Kidney glomerular epithelial cell (primary cell): Measurements from ENCODE around the gene C16orf86.
"Not testable (repeated sequence)": the region's sequence is repeated elsewhere in the genome, so short reads cannot be mapped to it uniquely, and the experiment has no call there.

Experiments used
- DNase-seq: peaks from one replicate; lab custom pipeline; 2025; lab: John Stamatoyannopoulos, UW

The C16orf86 gene

DNA sequence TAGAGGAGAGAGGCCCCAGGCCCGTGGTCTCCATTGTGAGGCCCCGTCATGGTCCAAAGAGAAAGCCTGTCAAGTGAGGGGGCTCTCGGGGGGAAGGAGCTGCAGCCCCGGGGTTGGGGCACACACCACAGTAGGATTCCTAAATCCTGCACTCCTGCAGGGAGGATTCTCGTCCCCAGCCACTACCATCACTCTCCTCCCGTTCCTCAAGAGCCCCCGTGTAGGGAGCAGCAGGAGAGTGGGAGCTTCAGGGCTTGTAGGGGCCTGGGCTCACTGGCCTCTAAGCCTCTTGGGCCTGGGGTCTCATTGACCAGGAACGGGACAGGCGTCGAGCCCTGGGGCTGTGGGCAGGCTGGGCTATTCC, 821 bp downstream of the C16orf86 start:
- DNase-seq: no peak

DNA sequence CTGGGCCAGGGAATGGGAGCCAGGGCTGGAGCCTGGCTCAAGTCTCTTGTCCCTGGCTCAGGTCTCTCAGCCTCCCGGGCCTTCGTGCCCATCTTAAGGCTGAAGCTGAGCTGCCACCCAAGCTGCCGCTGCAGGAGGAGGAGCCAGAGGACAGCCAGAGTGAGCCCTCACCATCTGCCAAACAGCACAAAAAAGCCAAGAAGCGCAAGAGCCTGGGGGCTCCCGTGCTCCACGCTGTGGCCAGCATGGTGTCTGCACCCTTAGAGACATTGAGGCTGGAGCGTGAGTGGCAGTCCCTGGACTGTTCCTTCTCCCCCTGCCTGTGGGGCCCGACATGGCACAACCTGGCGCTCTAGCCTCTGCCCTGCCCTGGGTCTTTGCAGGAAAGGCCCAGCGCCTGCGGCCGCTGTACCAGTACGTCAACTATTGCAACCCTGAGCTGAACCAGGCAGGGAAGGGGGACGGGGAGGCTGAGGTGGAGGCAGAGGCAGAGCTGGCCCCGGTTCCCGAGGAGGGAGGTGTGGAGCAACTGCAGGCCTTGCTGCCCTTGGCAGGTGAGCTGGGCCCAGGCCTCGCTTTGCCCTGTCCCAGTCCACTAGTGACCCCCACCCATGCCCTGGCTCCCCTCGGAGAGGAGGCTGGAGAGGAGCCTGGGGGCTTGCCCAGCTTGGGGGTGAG, 1.3 kb downstream of the C16orf86 start:
- DNase-seq: peak; percentile 89

DNA sequence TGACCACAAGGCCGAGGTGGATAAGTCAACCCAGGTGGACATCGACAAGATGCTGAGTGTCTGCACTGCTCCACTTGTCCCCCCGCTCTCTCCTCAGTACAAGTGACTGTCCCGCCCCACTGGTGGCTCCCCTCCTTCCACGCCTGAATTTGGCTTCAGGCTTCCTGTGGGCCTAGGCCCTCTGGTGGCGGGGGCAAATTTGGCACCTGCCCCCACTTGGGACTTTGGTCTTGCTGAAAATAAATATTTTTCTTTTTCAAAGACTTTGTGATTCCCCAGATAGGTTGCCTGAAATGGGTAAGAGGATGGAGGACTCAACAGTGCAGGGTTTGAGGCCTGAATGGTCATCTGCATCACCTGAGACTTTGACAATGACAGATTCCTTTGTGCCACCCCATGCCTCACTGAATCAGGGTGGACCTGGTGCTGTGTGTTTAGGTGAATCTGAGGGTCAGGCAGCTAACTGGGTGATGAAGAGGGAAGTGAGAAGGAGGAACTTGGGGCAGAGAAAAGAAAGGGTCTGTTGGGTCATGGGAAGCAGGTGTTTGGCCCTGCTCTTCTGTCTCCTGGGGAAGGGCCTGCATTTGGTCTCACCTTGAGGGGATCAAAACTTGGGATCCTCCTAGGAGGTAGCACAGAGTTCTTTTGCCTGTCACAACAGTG, 2.0 kb downstream of the C16orf86 start:
- no peak for DNase-seq

- no peak for DNase-seq
Observed at GRCh38 chr16:67669499-67670101, 3.0 kb downstream of the C16orf86 start.

- no peak for DNase-seq
Observed at GRCh38 chr16:67672306-67672705, 5.7 kb downstream of the C16orf86 start.

GRCh38 chr16:67672739-67673662, 6.4 kb downstream of the C16orf86 start:
- peak; percentile 43 for DNase-seq

DNA sequence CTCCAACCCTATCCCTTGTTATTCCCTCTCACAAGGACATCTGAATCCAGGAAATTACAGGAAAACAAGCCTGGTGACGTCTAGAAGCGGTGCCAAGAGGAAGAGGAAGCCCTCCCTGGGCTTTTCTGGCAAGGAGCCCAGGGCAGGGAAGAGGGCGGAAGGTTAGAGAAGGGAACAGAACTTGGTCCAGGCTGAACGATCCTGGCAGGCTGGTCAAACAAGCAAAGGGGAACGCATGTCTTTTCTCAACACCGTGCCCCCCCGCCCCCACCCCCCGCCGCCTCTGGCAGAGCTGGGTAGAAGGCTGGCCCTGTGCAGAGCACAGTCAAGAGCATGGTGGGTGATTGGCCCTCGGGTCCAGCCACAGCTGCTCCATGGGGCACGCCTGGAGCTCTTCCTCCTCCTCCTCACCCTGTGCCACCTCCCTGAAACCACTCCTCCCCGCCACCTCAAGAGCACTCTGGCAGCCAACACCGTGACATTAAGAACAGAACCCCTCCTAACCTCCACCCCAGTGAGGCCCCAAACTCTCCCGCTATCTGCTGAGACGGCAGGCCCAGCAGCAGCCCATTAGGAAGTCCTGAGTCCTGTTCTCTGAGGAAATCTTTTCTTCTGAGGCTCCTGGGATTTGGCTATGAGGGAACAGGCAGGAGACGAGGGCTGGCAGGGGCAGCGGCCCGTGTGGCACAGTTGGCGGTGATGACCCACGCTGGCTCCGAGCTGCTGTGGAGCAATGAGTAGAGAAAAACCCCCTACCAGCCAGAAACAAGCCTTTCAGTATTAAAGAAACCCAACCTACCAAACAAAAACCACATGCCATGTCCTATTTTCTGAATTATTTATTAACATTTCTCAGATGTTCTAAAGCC, 7.3 kb downstream of the C16orf86 start:
- DNase-seq: no peak

GRCh38 chr16:67674851-67675578, 8.4 kb downstream of the C16orf86 start:
- no peak for DNase-seq

- DNase-seq: no peak
Observed at GRCh38 chr16:67675579-67675935, 8.9 kb downstream of the C16orf86 start.

DNA sequence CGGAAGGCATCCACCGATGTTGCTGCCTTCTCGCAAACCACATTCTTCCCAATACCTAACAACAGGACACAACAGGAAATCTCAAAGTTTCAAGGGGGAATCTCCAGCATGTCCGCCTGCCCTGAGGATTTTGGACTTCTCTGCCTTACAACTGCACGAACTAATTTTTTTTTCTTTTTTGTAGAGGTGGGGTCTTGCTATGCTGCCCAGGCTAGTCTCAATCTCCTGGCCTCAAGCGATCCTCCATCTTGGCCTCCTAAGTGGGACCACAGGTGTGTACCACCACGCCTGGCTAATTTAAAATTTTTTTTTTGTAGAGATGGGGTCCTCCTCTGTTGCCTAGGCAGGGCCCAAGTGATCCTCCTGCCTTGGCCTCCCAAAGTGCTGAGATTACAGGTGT, 9.4 kb downstream of the C16orf86 start:
- no peak for DNase-seq

DNA sequence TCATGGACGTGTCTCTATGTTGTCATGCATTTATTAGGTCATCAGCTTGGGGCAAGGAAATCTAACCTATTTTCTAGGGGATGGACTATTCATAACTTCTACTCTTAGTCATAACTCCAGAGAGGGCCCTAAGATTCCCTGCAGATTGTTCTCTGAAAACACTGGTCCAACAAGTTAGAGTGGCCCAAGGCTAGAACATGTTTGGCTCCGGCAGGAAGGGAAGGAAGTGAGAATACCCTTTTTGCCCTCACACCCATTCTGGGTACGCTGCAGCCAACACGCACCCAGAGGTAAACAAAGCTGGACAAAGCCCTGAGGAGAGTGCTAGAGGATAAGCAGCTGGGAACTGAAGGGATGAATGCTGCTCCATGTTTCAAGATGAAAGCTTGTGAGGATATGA, 9.9 kb downstream of the C16orf86 start:
- no peak for DNase-seq

GRCh38 chr16:67676939-67677338, 10.3 kb downstream of the C16orf86 start:
- no peak for DNase-seq

GRCh38 chr16:67677712-67678111, 11.1 kb downstream of the C16orf86 start:
- no peak for DNase-seq

DNA sequence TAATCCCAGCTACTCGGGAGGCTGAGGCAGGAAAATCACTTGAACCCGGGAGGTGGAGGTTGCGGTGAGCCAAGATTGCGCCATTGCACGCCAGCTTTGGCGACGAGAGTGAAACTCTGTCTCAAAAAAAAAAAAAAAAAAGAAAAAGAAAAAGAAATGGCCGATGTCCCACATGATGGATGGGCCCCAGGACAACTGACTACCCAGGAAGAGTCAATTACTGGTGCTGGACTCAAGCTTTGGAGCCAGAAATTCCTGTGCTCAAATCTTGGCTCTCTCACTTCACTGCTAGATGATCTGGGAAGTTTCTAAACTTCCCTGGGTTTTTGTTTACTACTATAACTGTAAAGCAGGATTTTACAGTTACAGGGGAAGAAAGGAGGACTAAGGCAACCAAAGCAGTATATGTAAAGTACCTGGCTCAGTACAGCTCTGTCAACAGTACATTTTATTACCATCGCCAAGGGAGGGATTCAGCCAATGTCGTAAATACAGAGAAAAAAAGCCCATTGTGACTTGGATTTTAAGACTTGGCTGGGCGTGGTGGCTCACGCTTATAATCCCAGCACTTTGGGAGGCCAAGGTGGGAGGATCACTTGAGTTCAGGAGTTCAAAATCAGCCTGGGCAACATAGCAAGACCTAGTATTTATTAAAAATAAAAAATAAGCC, 11.9 kb downstream of the C16orf86 start:
- no peak for DNase-seq

DNA sequence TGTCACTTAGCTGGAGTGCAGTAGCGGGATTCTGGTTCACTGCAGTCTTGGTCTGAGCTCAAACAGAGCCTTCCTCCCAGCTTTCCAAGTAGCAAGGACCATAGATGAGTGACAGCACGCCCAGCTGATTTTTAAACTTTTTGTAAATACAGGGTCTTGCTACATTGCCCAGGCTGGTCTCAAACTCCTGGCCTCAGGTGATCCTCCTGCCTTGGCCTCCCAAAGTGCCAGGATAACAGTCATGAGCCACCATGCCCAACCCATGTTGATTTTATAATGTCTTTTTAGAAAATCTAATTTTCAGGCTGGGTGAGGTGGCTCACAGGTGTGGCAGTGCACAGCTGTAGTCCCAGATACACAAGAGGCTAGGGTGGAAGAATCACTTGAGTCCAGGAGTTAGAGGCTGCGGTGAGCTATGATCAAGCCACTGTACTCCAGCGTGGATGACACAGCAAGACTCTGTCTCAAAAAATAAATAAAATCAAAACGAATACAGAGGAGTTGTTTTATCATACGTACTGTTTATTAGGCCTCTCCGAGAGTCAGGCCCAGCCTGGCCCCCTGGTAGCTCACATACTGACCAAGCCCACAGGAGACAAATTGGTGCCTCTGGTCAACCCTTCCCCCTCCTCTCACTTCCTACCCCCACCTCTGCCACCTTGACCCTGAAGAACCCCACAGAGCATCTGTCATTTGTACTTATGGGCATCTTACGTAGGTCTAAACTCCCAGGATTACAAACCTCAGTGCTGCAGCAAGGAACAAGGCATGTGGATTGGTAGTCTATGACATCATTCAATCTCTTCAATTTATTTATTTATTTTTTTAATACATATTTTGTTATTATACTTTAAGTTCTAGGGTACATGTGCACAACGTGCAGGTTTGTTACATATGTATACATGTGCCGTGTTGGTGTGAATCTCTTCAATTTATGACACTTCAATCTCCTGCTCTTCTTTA, 13.6 kb downstream of the C16orf86 start:
- no peak for DNase-seq

DNA sequence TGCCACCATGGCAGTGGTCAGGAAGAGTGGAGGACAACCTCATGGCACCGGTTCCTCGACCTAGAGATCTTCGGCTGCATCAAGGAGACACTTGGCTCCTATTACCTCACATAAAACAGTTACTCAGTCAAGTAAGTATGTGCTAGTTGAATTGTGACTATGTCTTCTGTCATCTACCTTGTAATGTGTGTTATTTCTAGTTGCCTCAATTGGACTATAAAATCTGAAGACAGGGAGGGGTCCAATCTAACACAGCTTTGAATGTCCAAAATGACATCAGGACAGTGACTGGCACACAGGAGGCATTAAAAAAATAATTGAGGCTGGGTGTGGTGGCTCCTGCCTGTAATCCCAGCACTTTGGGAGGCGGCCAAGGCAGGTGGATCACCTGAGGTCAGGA, 17.2 kb downstream of the C16orf86 start:
- no peak for DNase-seq

DNA sequence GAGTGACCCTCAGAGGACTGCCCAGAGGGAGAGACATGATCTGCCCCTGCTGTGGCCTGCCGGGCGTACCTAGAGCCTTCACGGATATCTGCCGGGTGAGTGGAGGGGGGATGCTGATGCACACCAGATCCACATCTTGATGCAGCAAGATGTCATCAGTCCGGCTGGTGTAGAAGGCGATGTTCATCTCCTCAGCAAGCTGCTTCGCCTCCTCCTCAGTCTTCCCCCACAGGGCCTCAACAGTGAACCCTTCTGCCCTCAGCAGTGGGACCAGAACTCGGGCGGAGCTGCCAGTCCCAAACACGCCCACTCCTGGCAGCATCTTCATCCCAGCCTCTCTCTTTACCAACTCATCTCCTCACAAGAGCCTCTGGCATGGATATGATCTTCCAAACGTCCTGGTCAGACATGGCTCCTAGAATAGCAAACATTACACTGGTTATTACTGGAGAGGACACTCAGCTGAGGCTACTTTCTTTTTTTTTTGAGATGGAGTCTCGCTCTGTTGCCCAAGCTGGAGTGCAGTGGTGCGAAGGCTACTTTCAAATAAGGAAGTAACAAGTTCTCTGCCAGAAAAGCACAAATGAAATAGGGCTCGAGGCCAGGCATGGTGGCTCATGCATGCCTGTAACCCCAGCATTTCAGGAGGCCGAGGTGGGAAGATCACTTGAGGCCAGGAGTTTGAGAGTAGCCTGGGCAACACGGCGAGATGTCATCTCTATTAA, 18.9 kb downstream of the C16orf86 start:
- no peak for DNase-seq

GRCh38 chr16:67693517-67694285, 27.1 kb downstream of the C16orf86 start:
- not testable (repeated sequence) for DNase-seq
